GM18858 (cell line): ENCODE results near the gene DENND6B.
"Not testable (repeated sequence)": the region's sequence is repeated elsewhere in the genome, so short reads cannot be mapped to it uniquely, and the experiment has no call there.

Experiments
- ATAC-seq: cut with Tn5 transposase; IDR thresholded peaks from one replicate; pipeline ENCODE4 v1.9.1; 2021; ENCODE audit not compliant: unreplicated experiment

The DENND6B gene, protein sequence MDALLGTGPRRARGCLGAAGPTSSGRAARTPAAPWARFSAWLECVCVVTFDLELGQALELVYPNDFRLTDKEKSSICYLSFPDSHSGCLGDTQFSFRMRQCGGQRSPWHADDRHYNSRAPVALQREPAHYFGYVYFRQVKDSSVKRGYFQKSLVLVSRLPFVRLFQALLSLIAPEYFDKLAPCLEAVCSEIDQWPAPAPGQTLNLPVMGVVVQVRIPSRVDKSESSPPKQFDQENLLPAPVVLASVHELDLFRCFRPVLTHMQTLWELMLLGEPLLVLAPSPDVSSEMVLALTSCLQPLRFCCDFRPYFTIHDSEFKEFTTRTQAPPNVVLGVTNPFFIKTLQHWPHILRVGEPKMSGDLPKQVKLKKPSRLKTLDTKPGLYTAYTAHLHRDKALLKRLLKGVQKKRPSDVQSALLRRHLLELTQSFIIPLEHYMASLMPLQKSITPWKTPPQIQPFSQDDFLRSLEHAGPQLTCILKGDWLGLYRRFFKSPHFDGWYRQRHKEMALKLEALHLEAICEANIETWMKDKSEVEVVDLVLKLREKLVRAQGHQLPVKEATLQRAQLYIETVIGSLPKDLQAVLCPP

GRCh38 chr22:50326956-50327710, at the start of gene DENND6B:
Gene DENND6B, minus strand, starts transcription at chr22:50327012. Its CDS starts 24 bp downstream, at chr22:50326988.
- no peak for ATAC-seq

GRCh38 chr22:50376085-50376651, 49.4 kb upstream of the DENND6B start:
- no peak for ATAC-seq

DNA sequence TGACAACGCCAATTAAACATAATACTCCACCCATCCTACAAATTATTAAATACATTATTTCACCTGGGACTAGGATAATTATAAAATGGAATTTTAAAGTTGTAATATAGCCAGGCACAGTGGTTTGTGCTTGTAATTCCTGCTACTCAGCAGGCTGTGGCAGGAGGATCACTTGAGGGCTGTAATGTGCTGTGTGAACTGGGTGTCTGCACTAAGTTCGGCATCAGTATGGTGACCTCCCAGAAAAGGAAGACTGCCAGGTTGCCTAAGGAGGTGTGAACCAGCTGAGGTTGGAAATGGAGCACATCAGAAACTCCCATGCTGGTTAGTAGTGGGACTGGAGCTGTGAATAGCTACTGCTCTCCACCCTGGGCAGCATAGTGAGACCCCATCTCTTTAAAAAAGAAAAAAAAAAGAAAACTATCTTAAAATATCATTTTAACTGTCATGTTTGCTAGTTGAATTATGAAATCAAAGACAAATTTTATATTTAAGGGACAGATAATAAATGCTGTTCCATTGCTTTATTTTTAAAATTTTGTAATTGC, 44.4 kb upstream of the DENND6B start:
- no peak for ATAC-seq

DNA sequence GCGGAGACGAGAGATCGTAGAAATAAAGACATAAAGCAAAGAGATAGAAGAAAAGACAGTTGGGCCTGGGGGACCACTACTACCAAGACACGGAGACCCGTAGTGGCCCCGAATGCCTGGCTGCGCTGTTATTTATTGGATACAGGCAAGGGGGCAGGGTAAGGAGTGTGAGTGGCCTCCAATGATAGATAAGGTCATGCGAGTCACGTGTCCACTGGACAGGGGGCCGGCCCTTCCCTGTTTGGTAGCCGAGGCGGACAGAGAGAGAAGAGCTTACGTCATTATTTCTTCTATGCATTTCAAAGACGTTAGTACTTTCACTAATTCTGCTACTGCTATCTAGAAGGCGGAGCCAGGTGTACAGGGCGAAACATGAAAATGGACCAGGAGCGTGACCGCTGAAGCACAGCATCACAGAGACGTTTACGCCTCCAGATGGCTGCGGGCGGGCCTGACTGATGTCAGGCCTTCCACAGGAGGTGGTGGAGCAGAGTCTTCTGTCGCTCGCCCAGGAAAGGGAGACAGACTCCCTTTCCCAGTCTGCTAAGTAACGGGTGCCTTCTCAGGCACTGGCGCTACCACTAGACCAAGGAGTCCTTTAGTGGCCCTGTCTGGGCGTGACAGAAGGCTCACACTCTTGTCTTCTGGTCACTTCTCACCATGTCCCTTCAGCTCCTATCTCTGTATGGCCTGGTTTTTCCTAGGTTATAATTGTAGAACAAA, 41.1 kb upstream of the DENND6B start:
- no peak for ATAC-seq

GRCh38 chr22:50363803-50364194, 37.0 kb upstream of the DENND6B start:
- not testable (repeated sequence) for ATAC-seq

DNA sequence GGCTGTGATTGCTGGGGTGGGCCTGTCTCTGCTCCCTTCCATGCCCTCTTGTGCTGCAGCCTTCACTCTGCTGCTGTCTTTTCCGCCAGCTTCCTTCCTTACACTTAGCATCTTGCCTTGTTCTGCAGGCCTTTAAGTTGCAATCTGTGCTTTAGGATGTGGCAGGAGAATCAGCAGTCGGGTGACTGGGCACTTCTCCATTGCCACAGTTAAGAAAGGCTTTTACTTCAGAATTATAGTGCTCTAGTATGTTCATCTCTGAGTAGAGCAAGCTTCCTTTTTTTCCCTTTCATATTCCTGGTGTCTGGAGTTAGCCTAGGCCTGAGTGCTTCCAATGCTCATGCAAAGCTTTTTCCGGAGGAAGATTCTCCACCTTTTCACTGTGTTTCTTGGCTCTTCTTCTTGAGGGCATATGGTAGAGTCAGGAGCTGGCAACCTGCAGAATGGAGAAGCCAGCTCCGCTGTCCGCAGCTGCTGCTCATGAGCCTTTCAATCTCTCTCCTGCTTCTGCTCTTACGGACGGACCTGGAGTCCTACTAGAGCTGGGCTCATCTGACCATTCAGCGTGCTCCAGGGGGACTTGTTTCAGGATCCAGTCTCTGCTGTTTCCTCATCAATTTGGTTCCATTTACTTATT, 36.5 kb upstream of the DENND6B start:
- ATAC-seq: no peak

GRCh38 chr22:50361688-50362087, 34.9 kb upstream of the DENND6B start:
- ATAC-seq: no peak

- no peak for ATAC-seq
Measured at GRCh38 chr22:50361222-50361621, 34.4 kb upstream of the DENND6B start.

DNA sequence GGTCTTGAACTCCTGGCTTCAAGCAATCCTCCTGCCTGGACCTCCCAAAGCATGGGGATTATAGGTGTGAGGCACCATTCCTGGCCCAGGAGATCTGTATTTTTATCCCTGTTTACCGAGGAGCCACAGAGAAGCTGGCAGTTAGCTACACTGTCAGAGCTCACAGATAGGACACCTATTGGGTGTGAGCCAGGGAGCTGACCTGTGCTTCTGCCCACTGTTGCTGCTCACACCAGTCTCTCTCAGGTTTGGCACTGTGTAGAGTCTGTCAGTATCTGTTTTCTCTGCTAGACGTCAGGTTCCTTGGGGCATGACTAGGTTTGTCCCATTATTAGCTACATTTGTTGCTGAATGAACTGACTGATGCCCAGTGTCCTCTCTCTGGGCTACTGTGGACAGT, 33.8 kb upstream of the DENND6B start:
- no peak for ATAC-seq

GRCh38 chr22:50357756-50358155, 30.9 kb upstream of the DENND6B start:
- no peak for ATAC-seq

DNA sequence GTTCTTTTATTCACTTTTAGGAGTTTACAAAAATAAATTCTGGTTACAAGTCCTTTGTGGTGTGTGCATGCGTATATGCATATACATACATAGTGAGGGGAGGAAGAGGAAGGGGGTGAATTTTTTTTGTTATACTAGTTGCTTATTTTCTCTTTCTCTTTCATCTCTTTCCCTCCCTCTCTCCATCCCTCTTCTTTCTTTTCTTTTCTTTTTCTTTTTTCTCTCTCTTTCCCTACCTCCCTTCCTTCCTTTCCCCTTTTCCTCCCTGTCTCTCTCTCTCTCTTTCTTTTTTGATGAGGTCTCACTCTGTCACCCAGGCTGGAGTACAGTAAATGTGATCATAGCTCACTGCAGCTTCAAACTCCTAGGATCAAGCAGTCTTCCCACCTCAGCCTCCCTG, 30.4 kb upstream of the DENND6B start:
- ATAC-seq: no peak

GRCh38 chr22:50356186-50356585, 29.4 kb upstream of the DENND6B start:
- no peak for ATAC-seq

DNA sequence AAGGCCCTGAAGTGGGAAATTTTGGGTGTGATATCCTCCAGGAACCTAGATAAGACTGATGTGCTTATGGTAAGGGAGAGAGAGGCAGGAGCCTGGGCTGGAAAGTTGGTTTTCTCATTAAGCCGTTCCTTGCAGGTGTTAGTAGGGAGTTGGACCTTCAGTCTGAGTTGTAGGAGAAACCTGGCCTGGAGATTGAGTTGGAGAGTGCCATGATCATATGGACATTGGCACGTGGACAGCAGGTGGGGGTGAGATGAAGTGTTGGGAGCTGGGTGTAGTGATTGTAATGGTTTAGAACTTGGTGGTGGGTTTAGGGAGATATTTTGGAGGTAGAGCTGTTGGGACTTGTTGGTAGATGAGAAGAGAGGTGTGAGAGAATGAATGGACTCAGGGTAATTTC, 21.2 kb upstream of the DENND6B start:
- ATAC-seq: no peak

GRCh38 chr22:50347157-50347556, 20.3 kb upstream of the DENND6B start:
- ATAC-seq: no peak

GRCh38 chr22:50346470-50346869, 19.7 kb upstream of the DENND6B start:
- ATAC-seq: no peak

GRCh38 chr22:50343541-50343935, 16.7 kb upstream of the DENND6B start:
- no peak for ATAC-seq

GRCh38 chr22:50342651-50343540, 16.1 kb upstream of the DENND6B start, which contains the start of gene PPP6R2:
Gene PPP6R2, plus strand, starts transcription at chr22:50343327. Its CDS starts 50,582 bp downstream, at chr22:50393909.
- no peak for ATAC-seq

GRCh38 chr22:50341977-50342650, 15.3 kb upstream of the DENND6B start:
- no peak for ATAC-seq
